ENCODE data around the gene GALNT9.
"Not testable (repeated sequence)": the region's sequence is repeated elsewhere in the genome, so short reads cannot be mapped to it uniquely, and the experiment has no call there.

GALNT9 gene

DNA sequence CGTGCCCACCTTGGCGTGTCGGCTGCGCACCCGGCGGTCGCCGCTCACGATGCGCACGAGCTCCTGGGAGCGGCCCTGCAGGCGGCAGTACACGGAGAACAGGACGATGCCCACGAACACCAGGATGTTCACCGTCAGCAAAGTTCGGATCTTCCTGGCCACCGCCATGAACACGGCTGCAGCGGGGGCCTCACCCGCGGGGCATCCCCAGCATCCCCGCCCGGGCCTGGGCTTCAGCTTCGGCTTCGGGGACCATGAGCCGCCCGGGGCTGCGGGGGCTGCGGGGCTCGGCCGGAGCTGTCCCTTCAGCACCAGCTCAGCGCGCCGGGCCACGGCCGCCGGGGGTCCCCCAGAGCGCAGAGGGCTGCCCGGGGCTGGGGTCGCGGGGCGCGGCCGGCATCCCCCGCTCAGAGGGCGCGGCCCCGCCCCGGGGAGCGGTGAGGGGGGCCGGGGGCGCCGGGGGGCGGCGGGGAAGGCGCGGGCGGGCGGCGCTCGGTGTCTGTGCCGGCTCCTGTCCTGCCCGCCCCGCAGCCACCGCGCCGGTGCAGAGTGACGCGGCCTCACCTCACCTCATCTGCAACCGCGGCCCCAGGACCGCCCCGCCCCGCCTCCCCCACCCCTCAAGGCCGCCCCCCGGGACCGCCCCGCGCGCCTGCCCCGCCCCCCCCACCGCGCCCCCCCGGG lies at the start of gene GALNT9:
TSS of gene GALNT9 (minus strand) at position 554 of the 684 bp plus-strand sequence. CDS start at position 168, 386 bp downstream.
- WGBS (ENCODE audit: insufficient coverage, insufficient read length), result no CpG with 5 or more reads among the region's 86 CpGs
- H3K4me3 ChIP-seq (ENCODE audit: low read length), result peak within 1 kb of the TSS; percentile 26; the same call in 1 of the 2 replicates
- no peak within 1 kb of the TSS for H3K27ac ChIP-seq (ENCODE audit: low read length)
- no peaks in the 10 kb centered on the region for H3K36me3 ChIP-seq (ENCODE audit: control insufficient read depth, insufficient read depth, low read length)
- no peaks in the 10 kb centered on the region for H3K9me3 ChIP-seq (ENCODE audit: control insufficient read depth, insufficient read depth, low read length)
- DNase-seq (ENCODE audit: low read depth, low spot score), result no peak
- peaks cover 2% of the 10 kb centered on the region; the same call in 1 of the 2 replicates for H3K4me1 ChIP-seq (ENCODE audit: control insufficient read depth, insufficient read depth, low read length)
- H3K27me3 ChIP-seq (ENCODE audit: control insufficient read depth, insufficient read depth, low read length), result peaks cover 26% of the 10 kb centered on the region

DNA sequence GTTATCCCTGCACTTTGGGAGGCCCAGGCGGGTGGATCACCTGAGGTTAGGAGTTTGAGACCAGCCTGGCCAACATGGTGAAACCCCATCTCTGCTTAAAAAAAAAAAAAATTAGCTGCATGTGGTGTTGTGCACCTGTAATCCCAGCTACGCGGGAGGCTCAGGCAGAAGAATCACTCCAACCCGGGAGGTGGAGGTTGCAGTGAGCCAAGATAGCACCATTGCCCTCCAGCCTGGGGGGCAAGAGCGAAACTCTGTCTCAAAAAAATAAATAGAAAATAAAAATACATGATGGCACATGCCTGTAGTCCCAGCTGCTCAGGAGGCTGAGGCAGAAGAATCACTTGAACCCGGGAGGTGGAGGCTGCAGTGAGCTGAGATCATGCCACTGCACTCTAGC lies 49.7 kb upstream of the GALNT9 start:
- not testable (repeated sequence) for H3K9me3 ChIP-seq (ENCODE audit: control insufficient read depth, insufficient read depth, low read length); H3K4me1 ChIP-seq (ENCODE audit: control insufficient read depth, insufficient read depth, low read length); H3K4me3 ChIP-seq (ENCODE audit: low read length); H3K36me3 ChIP-seq (ENCODE audit: control insufficient read depth, insufficient read depth, low read length); H3K27ac ChIP-seq (ENCODE audit: low read length); DNase-seq (ENCODE audit: low read depth, low spot score)
- WGBS (ENCODE audit: insufficient coverage, insufficient read length), result no CpG with 5 or more reads among the region's 6 CpGs
- peaks cover 65% of the 10 kb centered on the region for H3K27me3 ChIP-seq (ENCODE audit: control insufficient read depth, insufficient read depth, low read length)

DNA sequence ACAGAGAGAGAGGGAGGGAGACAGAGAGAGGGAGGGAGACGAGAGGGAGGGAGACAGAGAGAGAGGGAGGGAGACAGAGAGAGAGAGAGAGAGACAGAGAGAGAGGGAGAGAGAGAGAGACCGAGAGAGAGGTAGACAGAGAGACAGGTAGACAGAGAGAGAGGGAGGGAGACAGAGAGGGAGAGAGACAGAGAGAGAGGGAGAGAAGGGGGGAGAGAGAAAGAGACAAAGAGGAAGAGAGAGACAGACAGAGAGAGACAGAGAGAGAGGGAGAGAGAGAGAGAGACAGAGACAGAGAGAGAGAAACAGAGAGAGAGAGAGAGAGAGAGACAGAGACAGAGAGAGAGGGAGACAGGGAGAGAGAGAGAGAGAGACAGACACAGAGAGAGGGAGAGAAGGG lies 47.8 kb upstream of the GALNT9 start:
- Histone ChIP-seq H3K4me3 (ENCODE audit: low read length) (no peak overlapping the region), H3K9me3 (ENCODE audit: control insufficient read depth, insufficient read depth, low read length) (no peaks in the 10 kb centered on the region), H3K27me3 (ENCODE audit: control insufficient read depth, insufficient read depth, low read length) (peaks cover 58% of the 10 kb centered on the region), H3K27ac (ENCODE audit: low read length) (no peak overlapping the region), H3K36me3 (ENCODE audit: control insufficient read depth, insufficient read depth, low read length) (no peaks in the 10 kb centered on the region), H3K4me1 (ENCODE audit: control insufficient read depth, insufficient read depth, low read length) (no peaks in the 10 kb centered on the region)
- no peak for DNase-seq (ENCODE audit: low read depth, low spot score)
- WGBS (ENCODE audit: insufficient coverage, insufficient read length), result no CpG with 5 or more reads among the region's 2 CpGs

DNA sequence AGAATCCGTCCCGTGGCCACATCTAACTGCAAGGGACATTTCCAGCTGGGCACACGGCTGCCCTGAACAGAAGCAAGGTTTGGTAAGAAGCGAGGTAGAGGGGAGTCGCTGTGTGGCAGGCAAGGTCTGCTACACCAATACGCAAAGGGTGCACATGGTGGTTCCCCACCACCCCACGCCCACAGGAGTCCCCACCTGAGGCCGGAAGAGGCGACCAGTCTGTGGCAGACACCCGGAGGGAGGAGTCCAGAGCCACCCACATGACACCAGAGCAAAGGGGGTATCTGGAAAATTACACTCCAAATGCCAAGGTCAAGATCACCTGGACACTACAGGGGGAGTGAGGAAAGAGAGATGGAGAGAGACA lies 47.1 kb upstream of the GALNT9 start:
- no peak for DNase-seq (ENCODE audit: low read depth, low spot score)
- WGBS (ENCODE audit: insufficient coverage, insufficient read length), result no CpG with 5 or more reads among the region's 10 CpGs
- H3K27me3 ChIP-seq (ENCODE audit: control insufficient read depth, insufficient read depth, low read length), result peaks cover 51% of the 10 kb centered on the region
- H3K9me3 ChIP-seq (ENCODE audit: control insufficient read depth, insufficient read depth, low read length), result no peaks in the 10 kb centered on the region
- no peak overlapping the region for H3K4me3 ChIP-seq (ENCODE audit: low read length)
- no peaks in the 10 kb centered on the region for H3K4me1 ChIP-seq (ENCODE audit: control insufficient read depth, insufficient read depth, low read length)
- H3K27ac ChIP-seq (ENCODE audit: low read length), result no peak overlapping the region
- H3K36me3 ChIP-seq (ENCODE audit: control insufficient read depth, insufficient read depth, low read length), result no peaks in the 10 kb centered on the region

DNA sequence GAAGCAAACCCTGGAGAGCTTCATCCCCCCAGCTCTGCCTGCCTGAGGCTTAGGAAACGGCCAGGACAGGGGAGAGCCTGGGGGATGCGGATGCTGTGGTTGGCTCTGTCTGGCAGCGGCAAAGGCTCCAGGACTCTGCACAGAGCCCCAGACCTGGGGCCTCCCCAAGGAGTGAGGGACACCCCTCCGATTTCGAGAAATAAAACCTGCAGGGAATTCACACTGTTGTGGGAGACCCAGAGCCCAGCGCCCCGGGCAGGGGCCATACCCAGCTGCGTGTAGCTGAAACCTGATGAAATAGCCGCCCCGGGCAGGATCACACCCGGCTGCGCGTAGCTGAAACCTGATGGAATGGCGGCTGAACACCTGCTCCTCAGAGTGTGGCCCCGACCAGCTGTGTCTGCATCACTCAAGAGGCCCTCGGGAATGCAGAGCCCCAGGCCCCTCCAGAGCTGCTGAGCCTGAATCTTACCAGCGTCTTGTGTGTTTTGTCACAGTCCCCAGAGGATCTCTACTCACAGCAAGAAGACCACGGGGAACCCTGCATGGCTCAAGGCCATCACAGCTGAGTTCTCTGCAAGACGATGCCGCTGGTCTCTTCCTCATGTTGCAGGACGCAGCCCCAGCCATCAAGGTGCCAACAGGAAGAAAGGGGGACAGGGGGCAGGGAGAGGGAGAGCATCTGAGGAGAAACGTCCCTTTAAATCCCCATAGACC lies 46.5 kb upstream of the GALNT9 start:
- Histone ChIP-seq H3K4me1 (ENCODE audit: control insufficient read depth, insufficient read depth, low read length) (no peaks in the 10 kb centered on the region), H3K27ac (ENCODE audit: low read length) (no peak overlapping the region), H3K27me3 (ENCODE audit: control insufficient read depth, insufficient read depth, low read length) (peaks cover 49% of the 10 kb centered on the region), H3K36me3 (ENCODE audit: control insufficient read depth, insufficient read depth, low read length) (no peaks in the 10 kb centered on the region), H3K9me3 (ENCODE audit: control insufficient read depth, insufficient read depth, low read length) (no peaks in the 10 kb centered on the region), H3K4me3 (ENCODE audit: low read length) (no peak overlapping the region)
- WGBS (ENCODE audit: insufficient coverage, insufficient read length), result no CpG with 5 or more reads among the region's 22 CpGs
- DNase-seq (ENCODE audit: low read depth, low spot score), result no peak

DNA sequence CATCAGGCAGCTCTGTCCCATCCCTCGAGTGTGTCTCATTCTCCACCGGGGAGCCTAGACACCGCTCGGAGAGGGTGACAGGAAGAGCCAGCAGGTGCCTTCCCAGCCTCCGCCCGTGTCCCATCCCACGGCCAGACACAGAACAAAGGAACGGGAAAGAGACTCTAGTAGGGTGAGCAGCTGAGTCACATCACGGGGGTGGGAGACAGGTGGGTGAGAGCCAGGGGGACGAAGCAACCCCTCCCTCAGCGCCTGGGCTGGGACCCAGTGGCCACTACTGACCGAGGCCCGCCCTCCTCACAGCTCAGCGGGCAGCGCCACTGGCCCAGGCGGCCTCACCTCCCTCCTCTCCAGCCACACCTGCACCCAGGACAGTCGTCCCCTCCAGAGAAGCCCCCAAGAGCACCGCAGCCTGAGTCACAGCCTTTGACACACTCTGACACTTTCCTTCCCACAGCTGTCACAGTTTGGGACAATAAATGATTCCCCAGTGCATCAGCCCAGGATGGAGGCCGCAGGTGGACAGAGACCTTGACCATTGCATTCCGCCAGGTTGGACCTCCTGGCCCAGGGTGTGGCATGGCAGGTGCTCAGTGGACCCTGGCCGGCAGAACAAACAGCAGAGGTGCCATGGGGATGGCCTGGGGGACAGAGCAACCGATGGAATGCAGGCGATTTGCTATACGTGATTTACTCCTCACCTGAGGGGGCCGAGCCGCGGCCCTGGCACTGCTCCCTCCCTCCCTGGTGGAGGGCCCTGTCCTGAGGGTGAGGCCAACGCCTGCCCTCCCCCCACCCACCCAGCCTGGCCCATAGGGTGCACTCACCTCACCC lies 45.4 kb upstream of the GALNT9 start:
- no peak overlapping the region for H3K4me3 ChIP-seq (ENCODE audit: low read length)
- peaks cover 42% of the 10 kb centered on the region; the same call in 1 of the 2 replicates for H3K27me3 ChIP-seq (ENCODE audit: control insufficient read depth, insufficient read depth, low read length)
- H3K36me3 ChIP-seq (ENCODE audit: control insufficient read depth, insufficient read depth, low read length), result no peaks in the 10 kb centered on the region
- H3K27ac ChIP-seq (ENCODE audit: low read length), result no peak overlapping the region
- no CpG with 5 or more reads among the region's 28 CpGs for WGBS (ENCODE audit: insufficient coverage, insufficient read length)
- no peaks in the 10 kb centered on the region for H3K4me1 ChIP-seq (ENCODE audit: control insufficient read depth, insufficient read depth, low read length)
- no peaks in the 10 kb centered on the region for H3K9me3 ChIP-seq (ENCODE audit: control insufficient read depth, insufficient read depth, low read length)
- no peak for DNase-seq (ENCODE audit: low read depth, low spot score)

DNA sequence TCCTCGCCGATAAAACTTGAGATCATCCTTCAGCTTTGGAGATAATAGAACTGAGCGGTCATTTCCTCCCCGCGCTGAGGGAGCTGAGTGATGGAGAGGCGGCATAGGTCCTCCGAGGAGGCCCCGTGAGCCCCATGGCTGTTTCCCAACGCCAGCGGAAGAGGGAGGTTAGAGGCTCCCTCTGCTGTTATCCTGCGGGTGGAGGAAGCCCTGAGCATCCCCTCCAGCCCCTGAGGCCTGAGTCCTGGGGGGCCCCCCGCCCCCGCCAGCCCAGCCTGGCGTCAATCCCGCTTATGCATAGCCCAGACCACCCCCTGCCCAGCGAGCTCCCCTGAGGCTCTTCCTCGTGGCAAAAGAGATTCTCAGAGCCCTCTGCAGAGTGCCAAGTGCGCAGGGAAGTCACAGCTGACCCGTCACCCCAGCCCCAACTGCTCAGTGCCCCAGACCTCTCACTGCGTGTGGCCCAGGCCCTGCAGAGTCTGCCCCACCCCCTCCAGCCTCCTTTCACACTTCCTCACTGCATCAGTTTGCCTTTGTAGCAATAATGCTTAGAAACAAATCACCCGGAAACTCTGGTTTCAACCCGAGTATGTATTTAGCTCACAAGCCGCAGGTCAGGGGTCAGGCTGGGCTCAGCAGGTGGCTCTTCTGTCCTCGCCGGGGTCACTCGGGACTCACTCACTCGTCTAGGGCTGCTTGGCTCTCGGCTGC lies 44.7 kb upstream of the GALNT9 start:
- no peaks in the 10 kb centered on the region for H3K36me3 ChIP-seq (ENCODE audit: control insufficient read depth, insufficient read depth, low read length)
- H3K9me3 ChIP-seq (ENCODE audit: control insufficient read depth, insufficient read depth, low read length), result no peaks in the 10 kb centered on the region
- peaks cover 36% of the 10 kb centered on the region; the same call in 1 of the 2 replicates for H3K27me3 ChIP-seq (ENCODE audit: control insufficient read depth, insufficient read depth, low read length)
- WGBS (ENCODE audit: insufficient coverage, insufficient read length), result no CpG with 5 or more reads among the region's 28 CpGs
- no peak overlapping the region for H3K27ac ChIP-seq (ENCODE audit: low read length)
- DNase-seq (ENCODE audit: low read depth, low spot score), result no peak
- H3K4me1 ChIP-seq (ENCODE audit: control insufficient read depth, insufficient read depth, low read length), result no peaks in the 10 kb centered on the region
- H3K4me3 ChIP-seq (ENCODE audit: low read length), result no peak overlapping the region

DNA sequence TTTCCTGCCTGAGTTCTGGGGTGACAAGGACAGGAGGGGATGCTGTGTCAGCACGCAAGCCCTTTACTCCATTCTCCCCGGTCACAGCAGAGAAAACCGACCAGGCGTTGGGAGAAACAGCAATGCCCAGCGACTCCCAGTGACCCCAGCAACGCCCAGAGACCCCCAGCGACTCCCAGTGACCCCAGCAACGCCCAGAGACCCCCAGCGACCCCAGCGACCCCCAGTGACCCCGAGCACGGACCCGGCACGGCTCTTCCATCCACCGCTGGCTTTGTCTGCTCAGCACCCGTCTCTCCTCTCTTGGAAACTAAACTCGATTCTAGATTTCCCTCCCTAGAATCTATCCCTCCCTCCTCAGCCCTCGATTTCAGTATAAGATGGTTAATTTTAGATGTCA lies 38.5 kb upstream of the GALNT9 start:
- Histone ChIP-seq H3K27me3 (ENCODE audit: control insufficient read depth, insufficient read depth, low read length) (peaks cover 5% of the 10 kb centered on the region; the same call in 1 of the 2 replicates), H3K4me1 (ENCODE audit: control insufficient read depth, insufficient read depth, low read length) (no peaks in the 10 kb centered on the region)
- no CpG with 5 or more reads among the region's 18 CpGs for WGBS (ENCODE audit: insufficient coverage, insufficient read length)

DNA sequence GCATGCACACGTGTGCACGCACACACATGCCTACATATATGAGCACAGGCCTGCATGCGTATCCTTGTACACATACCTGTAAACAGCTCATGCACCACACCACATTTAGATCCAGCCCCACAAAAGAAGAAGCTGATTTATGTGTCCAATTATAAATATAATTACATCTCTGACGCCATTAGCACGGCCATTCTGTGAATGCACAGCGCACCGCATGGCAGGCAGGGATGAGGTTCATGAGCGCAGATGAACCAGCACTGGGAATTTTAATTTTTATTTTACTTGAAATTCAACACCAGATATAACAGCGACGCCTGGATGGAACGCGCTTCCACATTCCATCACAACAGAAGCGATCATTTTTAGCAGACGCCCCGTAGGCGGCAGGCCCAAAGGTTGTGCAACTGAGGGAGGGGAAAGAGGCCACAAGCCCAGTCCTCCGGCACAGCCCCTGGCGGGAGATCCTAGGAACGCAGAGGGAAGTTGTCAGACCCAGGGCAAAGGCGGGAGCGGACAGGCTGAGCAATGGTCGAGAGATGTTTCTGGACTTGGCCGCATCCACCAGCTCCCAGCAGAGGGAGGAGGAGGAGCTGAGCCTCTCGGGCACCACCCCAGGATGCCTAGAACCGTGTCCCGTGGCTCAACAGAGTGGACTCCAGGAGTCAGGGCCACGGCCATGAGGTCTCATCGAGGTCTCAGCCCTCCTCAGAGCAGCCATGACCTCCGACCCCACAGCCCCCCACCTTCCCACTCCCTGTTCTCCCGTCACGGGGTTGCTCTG lies 37.9 kb upstream of the GALNT9 start:
- Histone ChIP-seq H3K36me3 (ENCODE audit: control insufficient read depth, insufficient read depth, low read length) (no peaks in the 10 kb centered on the region), H3K4me3 (ENCODE audit: low read length) (no peak overlapping the region), H3K9me3 (ENCODE audit: control insufficient read depth, insufficient read depth, low read length) (no peaks in the 10 kb centered on the region), H3K27me3 (ENCODE audit: control insufficient read depth, insufficient read depth, low read length) (peaks cover 5% of the 10 kb centered on the region; the same call in 1 of the 2 replicates), H3K27ac (ENCODE audit: low read length) (no peak overlapping the region), H3K4me1 (ENCODE audit: control insufficient read depth, insufficient read depth, low read length) (no peaks in the 10 kb centered on the region)
- WGBS (ENCODE audit: insufficient coverage, insufficient read length), result no CpG with 5 or more reads among the region's 31 CpGs
- DNase-seq (ENCODE audit: low read depth, low spot score), result no peak

More for the DNA sequence above, 38.5 kb upstream of the GALNT9 start:
- no peak for DNase-seq (ENCODE audit: low read depth, low spot score)
- H3K27ac ChIP-seq (ENCODE audit: low read length), result no peak overlapping the region
- H3K4me3 ChIP-seq (ENCODE audit: low read length), result no peak overlapping the region
- H3K9me3 ChIP-seq (ENCODE audit: control insufficient read depth, insufficient read depth, low read length), result no peaks in the 10 kb centered on the region
- no peaks in the 10 kb centered on the region for H3K36me3 ChIP-seq (ENCODE audit: control insufficient read depth, insufficient read depth, low read length)

Data from iPS DF 6.9 (cell line).